ENCODE measurements around the gene RSPH6A. TPM values are rescaled to one million over a fixed set of nuclear protein-coding genes. Genes with fewer than 3 reads are reported as not detected.

RSPH6A gene
- total RNA-seq, 1 experiment from 2014 or later: 0.39 TPM

GRCh38 chr19:45767881-45768654 is 47.0 kb downstream of the RSPH6A start:
- CTCF ChIA-PET: interaction anchor here (0.5 to 5.6 kb wide), 20 partner anchors 8 to 309 kb away, joined by 3 to 175 read pairs (median 10); partner anchors contain the start of genes DMPK, FBXO46, FOXA3 and QPCTL
- DNase-seq (ENCODE audit: low spot score) (peak; percentile 69), ATAC-seq (no peak)
- Mint-ChIP-seq H3K36me3 (no peaks in the 10 kb centered on the region), H3K9me3 (no peaks in the 10 kb centered on the region), H3K4me1 (peaks cover 26% of the 10 kb centered on the region), H3K27me3 (ENCODE audit: low read depth) (no peaks in the 10 kb centered on the region; the same call in 1 of the 2 replicates), H3K4me3 (peak overlapping the region; percentile 79), H3K27ac (no peak overlapping the region)
- POLR2A ChIA-PET: interaction anchor here (0.6 to 4.8 kb wide), 22 partner anchors 11 to 370 kb away, joined by 3 to 115 read pairs (median 5); partner anchors contain the start of genes DMPK, DMWD, EML2 and FBXO46
- TF ChIP-seq CTCF (IDR thresholded peaks at IDR 0.05) (no peak), HMGXB4 (CRISPR knock-in tag; IDR thresholded peaks at IDR 0.05) (peak; percentile 84; the same call in 1 of the 2 replicates), NR3C1 (CRISPR knock-in tag; conservative IDR thresholded peaks at IDR 0.05; ENCODE audit: low read depth) (no peak), FOXP4 (CRISPR knock-in tag; IDR thresholded peaks at IDR 0.05) (no peak), ZNF671 (CRISPR knock-in tag; IDR thresholded peaks at IDR 0.05) (no peak), AFF4 (CRISPR knock-in tag; IDR thresholded peaks at IDR 0.05; ENCODE audit: borderline replicate concordance) (no peak), E2F1 (CRISPR knock-in tag; IDR thresholded peaks at IDR 0.05) (no peak), ARID4B (CRISPR knock-in tag; IDR thresholded peaks at IDR 0.05; ENCODE audit: borderline replicate concordance) (no peak; the same call in 1 of the 2 replicates), SMAD4 (CRISPR knock-in tag; IDR thresholded peaks at IDR 0.05) (no peak), TEAD4 (CRISPR knock-in tag; IDR thresholded peaks at IDR 0.05) (0 out of 2 replicates have a peak, but pooled peaks have one; percentile 43), EMX1 (CRISPR knock-in tag; IDR thresholded peaks at IDR 0.05) (no peak), MAX (CRISPR knock-in tag; IDR thresholded peaks at IDR 0.05) (peak; percentile 56), NFATC4 (CRISPR knock-in tag; IDR thresholded peaks at IDR 0.05) (no peak), FOXP1 (CRISPR knock-in tag; IDR thresholded peaks at IDR 0.05; ENCODE audit: borderline replicate concordance) (no peak; the same call in 1 of the 2 replicates), ZNF416 (CRISPR knock-in tag; IDR thresholded peaks at IDR 0.05) (no peak), HMGA2 (CRISPR knock-in tag; IDR thresholded peaks at IDR 0.05) (no peak), RELA (CRISPR knock-in tag; IDR thresholded peaks at IDR 0.05; ENCODE audit: borderline replicate concordance) (peak; percentile 83; the same call in 1 of the 2 replicates), JUN (CRISPR knock-in tag; IDR thresholded peaks at IDR 0.05) (no peak), MLX (CRISPR knock-in tag; IDR thresholded peaks at IDR 0.05) (0 out of 2 replicates have a peak, but pooled peaks have one; percentile 55), TEAD1 (CRISPR knock-in tag; IDR thresholded peaks at IDR 0.05) (no peak)

Measured in WTC11 (cell line).